ENCODE data around the gene TRPM1. TPM values are rescaled to one million over a fixed set of nuclear protein-coding genes. Genes with fewer than 3 reads are reported as not detected.

TRPM1 gene
- total RNA-seq, 2 experiments from 2014 or later: not detected

GRCh38 chr15:30990446-30991254 is 110.9 kb downstream of the TRPM1 start:
- ChIA-PET CTCF (no interaction called here), POLR2A (interaction anchor here (0.9 kb wide), 1 partner anchor 482 kb away, joined by 8 read pairs; no protein-coding TSS in a partner anchor)

GRCh38 chr15:30990036-30990435 is 111.5 kb downstream of the TRPM1 start:
- CTCF ChIA-PET: no interaction called here
- POLR2A ChIA-PET: no interaction called here

- POLR2A ChIA-PET: no interaction called here
- CTCF ChIA-PET: interaction anchor here (1.7 kb wide), 1 partner anchor 144 kb away, joined by 4 read pairs; no protein-coding TSS in a partner anchor
Observed at GRCh38 chr15:30985081-30985531, 116.4 kb downstream of the TRPM1 start.

DNA sequence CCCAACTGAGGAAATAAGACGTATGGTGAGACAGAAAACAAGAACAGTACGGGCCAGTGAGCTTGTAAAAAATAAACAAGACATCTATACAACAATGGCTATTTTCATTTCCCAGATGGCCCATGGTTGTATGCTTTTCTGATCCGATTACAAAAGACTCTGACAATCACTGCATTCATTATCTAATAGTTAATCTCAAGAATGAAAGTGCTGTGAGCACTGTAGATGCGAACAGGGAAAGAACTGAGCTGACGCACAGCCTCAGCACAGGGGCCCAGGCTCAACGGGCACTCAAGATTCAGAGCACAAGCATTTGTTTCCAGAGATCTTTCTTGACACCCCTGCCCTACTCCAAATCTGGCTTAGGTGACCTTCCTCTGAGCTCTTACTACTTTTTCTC is 117.0 kb downstream of the TRPM1 start:
- ChIA-PET POLR2A (no interaction called here), CTCF (interaction anchor here (1.7 kb wide), 1 partner anchor 145 kb away, joined by 4 read pairs; no protein-coding TSS in a partner anchor)

DNA sequence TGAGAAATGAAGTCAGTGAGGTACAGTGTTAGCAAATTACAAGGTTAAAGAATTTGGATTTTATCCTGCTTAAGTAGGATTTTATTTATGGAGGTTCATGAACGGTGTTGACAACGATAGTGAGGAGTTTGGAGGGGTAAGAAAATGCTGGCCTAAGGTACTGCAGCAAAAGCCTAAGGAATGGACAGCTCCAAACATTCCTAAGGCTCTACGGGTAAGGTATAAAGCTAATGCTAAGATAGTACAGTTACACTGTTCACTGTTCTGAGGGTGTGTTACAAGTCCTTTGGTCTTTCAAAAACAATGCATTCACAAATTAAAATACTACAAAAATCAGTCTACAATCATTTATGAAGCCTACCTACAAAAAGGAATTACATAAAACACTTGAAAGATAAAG is 117.4 kb downstream of the TRPM1 start:
- POLR2A ChIA-PET: no interaction called here
- CTCF ChIA-PET: interaction anchor here (1.7 kb wide), 1 partner anchor 145 kb away, joined by 4 read pairs; no protein-coding TSS in a partner anchor

GRCh38 chr15:30979457-30979856 is 122.1 kb downstream of the TRPM1 start:
- ChIA-PET POLR2A (interaction anchor here (0.7 kb wide), 1 partner anchor 47 kb away, joined by 3 read pairs; no protein-coding TSS in a partner anchor), CTCF (no interaction called here)

DNA sequence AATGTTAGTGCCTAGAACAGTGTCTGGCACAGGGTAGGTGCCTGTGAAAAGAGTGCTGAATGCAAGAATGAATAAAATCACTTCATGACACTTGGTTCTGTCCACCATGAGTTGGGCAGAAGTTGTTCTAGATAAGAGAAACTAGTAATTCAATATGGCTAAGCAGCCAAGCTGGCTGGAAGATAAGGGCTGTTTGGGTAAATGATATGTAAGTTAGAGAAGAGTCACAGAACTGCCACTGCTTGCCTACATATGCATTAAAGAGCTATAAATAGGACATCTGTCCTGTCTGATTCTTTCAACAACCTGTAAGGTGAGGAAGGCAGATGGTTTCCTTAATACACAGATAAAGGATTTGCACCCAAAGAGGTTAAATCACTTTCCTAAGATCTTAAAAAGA is 123.2 kb downstream of the TRPM1 start:
- ChIA-PET CTCF (no interaction called here), POLR2A (no interaction called here)

- ChIA-PET POLR2A (no interaction called here), CTCF (no interaction called here)
Observed at GRCh38 chr15:30974112-30974511, 127.4 kb downstream of the TRPM1 start.

- ChIA-PET POLR2A (no interaction called here), CTCF (no interaction called here)
Observed at GRCh38 chr15:30973379-30973778, 128.1 kb downstream of the TRPM1 start.

- CTCF ChIA-PET: no interaction called here
Observed at GRCh38 chr15:30969724-30970123, 131.8 kb downstream of the TRPM1 start.

GRCh38 chr15:30963681-30964080 is 137.8 kb downstream of the TRPM1 start:
- CTCF ChIA-PET: no interaction called here
- POLR2A ChIA-PET: no interaction called here

More at GRCh38 chr15:30969724-30970123, 131.8 kb downstream of the TRPM1 start:
- POLR2A ChIA-PET: no interaction called here

- POLR2A ChIA-PET: no interaction called here
- CTCF ChIA-PET: no interaction called here
Observed at GRCh38 chr15:30962659-30963058, 138.9 kb downstream of the TRPM1 start.

DNA sequence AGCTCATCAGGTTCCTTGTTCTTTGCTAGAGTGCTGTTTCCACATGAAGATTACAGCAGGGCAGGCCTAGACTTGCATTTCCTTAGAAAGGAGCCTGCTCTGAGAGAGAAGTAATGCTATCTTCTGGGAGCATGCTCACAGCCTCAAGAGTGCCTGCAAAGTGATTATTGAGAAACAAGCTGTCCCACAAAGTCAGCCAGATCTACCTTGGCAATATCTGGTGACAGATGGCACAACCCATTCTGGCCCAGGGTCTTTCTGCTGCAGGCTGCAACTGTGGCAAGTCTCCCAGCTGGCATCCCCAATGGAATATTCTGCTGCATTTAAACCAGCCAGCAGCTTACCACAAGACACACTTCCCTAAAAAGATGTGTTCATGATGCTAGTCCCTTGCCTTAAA is 139.4 kb downstream of the TRPM1 start:
- ChIA-PET POLR2A (no interaction called here), CTCF (no interaction called here)

DNA sequence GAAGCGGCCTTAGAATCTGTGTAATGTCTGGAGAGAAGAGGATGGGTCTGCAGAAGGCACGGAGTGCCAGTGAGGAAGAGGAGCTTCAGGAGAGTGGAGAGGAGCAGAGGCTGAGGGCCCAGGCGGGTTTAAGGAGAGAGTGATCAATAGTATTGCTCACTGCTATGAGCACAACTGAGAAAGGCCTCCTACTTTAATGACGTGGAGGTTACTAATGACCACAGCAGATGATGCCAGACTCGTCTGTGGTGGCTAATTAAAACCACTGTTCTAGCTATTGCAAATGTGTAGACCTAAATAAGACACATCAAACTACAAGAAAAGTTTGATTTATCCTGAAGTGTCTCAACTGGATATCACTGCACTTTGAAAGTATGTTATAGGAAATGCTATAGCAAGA is 143.3 kb downstream of the TRPM1 start:
- ChIA-PET POLR2A (no interaction called here), CTCF (no interaction called here)

DNA sequence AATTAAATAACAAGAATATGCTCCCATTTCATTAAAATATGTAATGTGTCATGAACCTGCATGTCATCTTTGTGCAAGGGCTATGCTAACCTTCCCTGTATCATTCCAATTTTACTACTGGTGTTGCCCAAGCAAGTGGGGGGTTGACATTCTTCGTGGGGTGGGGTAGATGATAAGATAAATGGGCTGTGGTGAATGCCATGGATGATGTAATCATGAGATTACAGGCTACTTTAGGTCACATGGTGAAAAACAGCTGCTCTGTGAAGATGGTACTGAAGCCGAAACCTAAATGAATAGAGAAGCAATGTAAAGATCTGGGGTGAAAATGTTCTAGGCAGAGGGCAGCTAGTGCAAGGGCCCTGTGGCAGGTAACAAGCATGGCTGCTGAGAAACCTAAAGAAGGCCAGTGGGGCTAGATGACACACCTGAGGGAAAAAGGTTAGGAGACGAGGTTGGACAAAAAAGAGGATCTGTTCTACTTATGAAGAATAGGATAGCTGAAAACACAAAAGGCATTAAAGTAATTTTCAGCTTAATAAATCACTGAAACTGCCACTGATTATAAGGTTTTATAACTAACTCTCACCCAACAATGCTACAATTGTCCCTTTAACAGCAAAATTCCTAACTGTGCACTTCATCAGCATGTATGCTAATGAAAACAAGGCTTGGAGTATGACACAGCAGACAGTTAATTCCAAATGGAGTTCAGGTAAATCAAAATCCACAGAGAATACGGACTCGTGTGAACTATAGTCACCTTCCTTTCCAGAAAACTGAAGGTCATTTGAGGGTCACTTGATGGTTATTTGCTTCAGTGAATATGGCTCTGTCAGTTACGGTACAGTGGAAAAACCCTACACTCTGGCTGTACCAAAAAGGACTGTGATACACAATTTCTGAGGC is 145.1 kb downstream of the TRPM1 start:
- POLR2A ChIA-PET: interaction anchor here (0.7 kb wide), 1 partner anchor 57 kb away, joined by 3 read pairs; no protein-coding TSS in a partner anchor
- CTCF ChIA-PET: no interaction called here

- ChIA-PET POLR2A (no interaction called here), CTCF (no interaction called here)
Observed at GRCh38 chr15:30954674-30955073, 146.9 kb downstream of the TRPM1 start.

GRCh38 chr15:30953731-30954378 is 147.7 kb downstream of the TRPM1 start:
- ChIA-PET POLR2A (no interaction called here), CTCF (no interaction called here)

DNA sequence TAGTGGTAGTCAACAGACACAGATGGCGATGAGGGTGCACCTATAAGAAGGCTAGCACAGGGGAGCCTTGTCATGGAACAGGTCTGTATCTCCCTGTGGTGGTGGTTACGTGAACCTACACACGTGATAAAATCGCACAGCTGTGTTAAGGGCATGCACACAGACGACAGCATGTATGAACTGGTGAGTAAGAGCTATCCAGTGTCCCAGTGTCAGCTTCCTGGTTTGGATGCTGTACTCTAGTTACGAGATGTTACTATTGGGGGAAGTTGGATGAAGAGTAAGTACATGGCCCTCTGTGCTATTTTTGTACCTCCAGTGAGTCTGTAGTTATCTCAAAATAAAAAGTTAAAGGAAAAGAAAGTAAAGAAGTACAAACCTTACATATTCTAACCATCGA is 148.3 kb downstream of the TRPM1 start:
- ChIA-PET CTCF (no interaction called here), POLR2A (no interaction called here)
